Pulmonary artery endothelial cell (primary cell): ENCODE data around the gene COL8A1. TPM values are rescaled to one million over a fixed set of nuclear protein-coding genes. Genes with fewer than 3 reads are reported as not detected.

Experiments
- DNase-seq: peaks from one replicate; pipeline ENCODE4 v3.0.0-alpha.2; 2011; ENCODE audit warnings: low read depth, low spot score
- total RNA-seq: library from RNA; depleted of rRNA; stranded (reverse); fragments of >200 nt; gene quantifications from 2 replicates; pipeline ENCODE4 v1.2.3, GENCODE V29; 2014

Gene COL8A1
- total RNA-seq, 1 donor from 2014 or later: 251 TPM

GRCh38 chr3:99789011-99789721 lies 150.8 kb downstream of the COL8A1 start:
- DNase-seq: no peak

- DNase-seq: no peak
Measured at GRCh38 chr3:99794485-99794884, 156.1 kb downstream of the COL8A1 start.

- no peak for DNase-seq
Measured at GRCh38 chr3:99795573-99795972, 157.2 kb downstream of the COL8A1 start.

GRCh38 chr3:99799422-99799821 lies 161.0 kb downstream of the COL8A1 start:
- no peak for DNase-seq

- DNase-seq: no peak
Measured at GRCh38 chr3:99803297-99803696, 164.9 kb downstream of the COL8A1 start.

GRCh38 chr3:99805160-99805559 lies 166.8 kb downstream of the COL8A1 start:
- no peak for DNase-seq

GRCh38 chr3:99808163-99808794 lies 169.9 kb downstream of the COL8A1 start:
- peak; percentile 63 for DNase-seq

- DNase-seq: no peak
Measured at GRCh38 chr3:99809565-99809964, 171.2 kb downstream of the COL8A1 start.

GRCh38 chr3:99810403-99810802 lies 172.0 kb downstream of the COL8A1 start:
- DNase-seq: no peak

GRCh38 chr3:99817047-99817436 lies 178.6 kb downstream of the COL8A1 start:
- DNase-seq: no peak

GRCh38 chr3:99817437-99818240 lies 179.2 kb downstream of the COL8A1 start, which contains the start of gene CMSS1:
CMSS1 (plus strand) TSS chr3:99817862.
- DNase-seq: peak; percentile 71

GRCh38 chr3:99818818-99819217 lies 180.4 kb downstream of the COL8A1 start:
- DNase-seq: no peak

- DNase-seq: no peak
Measured at GRCh38 chr3:99823723-99824711, 185.6 kb downstream of the COL8A1 start.

- peak; percentile 37 for DNase-seq
Measured at GRCh38 chr3:99825004-99825640, 186.7 kb downstream of the COL8A1 start.

GRCh38 chr3:99829844-99830243 lies 191.4 kb downstream of the COL8A1 start:
- no peak for DNase-seq

GRCh38 chr3:99833617-99834205 lies 195.3 kb downstream of the COL8A1 start:
- no peak for DNase-seq

- DNase-seq: no peak
Measured at GRCh38 chr3:99834211-99834957, 196.0 kb downstream of the COL8A1 start.

- peak; percentile 70 for DNase-seq
Measured at GRCh38 chr3:99836681-99837080, 198.3 kb downstream of the COL8A1 start.

- no peak for DNase-seq
Measured at GRCh38 chr3:99837715-99838114, 199.3 kb downstream of the COL8A1 start.
